Ishikawa (cell line): ENCODE results near the gene RIPPLY2.

Experiments used
- CEBPB ChIP-seq: IDR thresholded peaks from 2 replicates; pipeline ENCODE4 v1.6.1; 2012
- EGR1 ChIP-seq: IDR thresholded peaks from 2 replicates; pipeline ENCODE4 v1.6.1; 2012
- EP300 ChIP-seq: IDR thresholded peaks from 2 replicates; pipeline ENCODE4 v1.6.1; 2012; ENCODE audit warnings: borderline replicate concordance
- FOXM1 ChIP-seq: IDR thresholded peaks from 2 replicates; pipeline ENCODE4 v1.6.1; 2012; ENCODE audit warnings: low read depth, borderline replicate concordance
- RAD21 ChIP-seq: IDR thresholded peaks from 2 replicates; pipeline ENCODE4 v1.6.1; 2012; ENCODE audit warnings: low read depth
- TAF1 ChIP-seq: IDR thresholded peaks from 2 replicates; pipeline ENCODE4 v1.6.1; 2012; ENCODE audit warnings: low read depth, mild to moderate bottlenecking
- TCF12 ChIP-seq: IDR thresholded peaks from 2 replicates; pipeline ENCODE4 v1.6.1; 2012; ENCODE audit warnings: low read depth
- YY1 ChIP-seq: IDR thresholded peaks from 2 replicates; pipeline ENCODE4 v1.6.1; 2012; ENCODE audit warnings: low read depth
- TF ChIP-seq, protein P1 (sequence below): IDR thresholded peaks from 2 replicates; pipeline ENCODE4 v1.6.1; 2012; ENCODE audit warnings: low read depth, mild to moderate bottlenecking

DNA sequence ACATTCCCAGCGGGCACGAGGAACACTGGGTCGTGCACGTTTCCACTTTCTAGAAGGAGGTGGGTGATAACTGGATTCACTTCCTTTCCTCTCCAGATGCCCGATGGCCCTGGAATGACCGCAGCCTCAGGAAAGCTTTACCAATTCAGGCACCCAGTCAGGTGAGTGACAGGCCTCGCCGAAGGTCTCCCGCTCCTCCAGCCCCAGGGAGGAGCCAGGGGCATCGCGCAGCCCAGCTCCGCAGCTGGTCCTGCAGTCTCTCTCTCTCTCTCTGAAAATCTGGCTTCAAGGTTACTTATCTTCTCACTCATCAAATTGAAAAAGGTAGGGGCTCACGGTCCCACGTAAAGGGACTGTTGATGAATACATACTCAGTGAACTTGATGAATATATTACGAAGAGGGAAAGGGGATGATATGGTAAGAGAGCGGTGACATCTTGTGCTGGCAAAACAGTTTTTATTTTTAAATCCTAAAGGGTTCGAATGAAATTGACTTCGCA, 891 bp downstream of the RIPPLY2 start:
- TF ChIP-seq TCF12: no peak
- TF ChIP-seq, protein P1, sequence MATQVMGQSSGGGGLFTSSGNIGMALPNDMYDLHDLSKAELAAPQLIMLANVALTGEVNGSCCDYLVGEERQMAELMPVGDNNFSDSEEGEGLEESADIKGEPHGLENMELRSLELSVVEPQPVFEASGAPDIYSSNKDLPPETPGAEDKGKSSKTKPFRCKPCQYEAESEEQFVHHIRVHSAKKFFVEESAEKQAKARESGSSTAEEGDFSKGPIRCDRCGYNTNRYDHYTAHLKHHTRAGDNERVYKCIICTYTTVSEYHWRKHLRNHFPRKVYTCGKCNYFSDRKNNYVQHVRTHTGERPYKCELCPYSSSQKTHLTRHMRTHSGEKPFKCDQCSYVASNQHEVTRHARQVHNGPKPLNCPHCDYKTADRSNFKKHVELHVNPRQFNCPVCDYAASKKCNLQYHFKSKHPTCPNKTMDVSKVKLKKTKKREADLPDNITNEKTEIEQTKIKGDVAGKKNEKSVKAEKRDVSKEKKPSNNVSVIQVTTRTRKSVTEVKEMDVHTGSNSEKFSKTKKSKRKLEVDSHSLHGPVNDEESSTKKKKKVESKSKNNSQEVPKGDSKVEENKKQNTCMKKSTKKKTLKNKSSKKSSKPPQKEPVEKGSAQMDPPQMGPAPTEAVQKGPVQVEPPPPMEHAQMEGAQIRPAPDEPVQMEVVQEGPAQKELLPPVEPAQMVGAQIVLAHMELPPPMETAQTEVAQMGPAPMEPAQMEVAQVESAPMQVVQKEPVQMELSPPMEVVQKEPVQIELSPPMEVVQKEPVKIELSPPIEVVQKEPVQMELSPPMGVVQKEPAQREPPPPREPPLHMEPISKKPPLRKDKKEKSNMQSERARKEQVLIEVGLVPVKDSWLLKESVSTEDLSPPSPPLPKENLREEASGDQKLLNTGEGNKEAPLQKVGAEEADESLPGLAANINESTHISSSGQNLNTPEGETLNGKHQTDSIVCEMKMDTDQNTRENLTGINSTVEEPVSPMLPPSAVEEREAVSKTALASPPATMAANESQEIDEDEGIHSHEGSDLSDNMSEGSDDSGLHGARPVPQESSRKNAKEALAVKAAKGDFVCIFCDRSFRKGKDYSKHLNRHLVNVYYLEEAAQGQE: no peak
- TF ChIP-seq CEBPB: no peak
- no peak for TF ChIP-seq FOXM1
- TF ChIP-seq EGR1: no peak
- TF ChIP-seq TAF1: no peak
- no peak for TF ChIP-seq YY1
- no peak for TF ChIP-seq RAD21
- TF ChIP-seq EP300: no peak
